Esophagus (tissue), 2 donors: ENCODE measurements around the gene SAG. TPM values are rescaled to one million over a fixed set of nuclear protein-coding genes. Genes with fewer than 3 reads are reported as not detected.

ENCODE experiments used
- H3K27ac ChIP-seq, 2 donors: one replicate each; pipeline ENCODE4 v1.5.1; 2013; ENCODE audit warnings: low read depth in 2 of 2, mild to moderate bottlenecking in 2 of 2, inconsistent platforms in 1 of 2, low read length in 1 of 2, moderate library complexity in 1 of 2
- H3K27me3 ChIP-seq, 2 donors: one replicate each; pipeline ENCODE4 v1.6.1; 2013; ENCODE audit warnings: low read length in 2 of 2, control low read depth in 1 of 2, mild to moderate bottlenecking in 1 of 2; ENCODE audit not compliant: insufficient read depth in 2 of 2, control insufficient read depth in 1 of 2
- H3K36me3 ChIP-seq, 2 donors: one replicate each; pipeline ENCODE4 v1.6.1; 2013; ENCODE audit warnings: low read length in 1 of 2; ENCODE audit not compliant: control insufficient read depth in 2 of 2, insufficient read depth in 2 of 2
- H3K4me1 ChIP-seq, 2 donors: one replicate each; pipeline ENCODE4 v1.6.1; 2013; ENCODE audit warnings: low read length in 1 of 2; ENCODE audit not compliant: control insufficient read depth in 2 of 2, insufficient read depth in 2 of 2
- H3K4me3 ChIP-seq, 2 donors: one replicate each; pipeline ENCODE4 v1.5.1; 2013; ENCODE audit warnings: low read length in 2 of 2, mild to moderate bottlenecking in 2 of 2, low read depth in 1 of 2, moderate library complexity in 1 of 2
- H3K9me3 ChIP-seq, 2 donors: one replicate each; pipeline ENCODE4 v1.6.1; 2013; ENCODE audit warnings: mild to moderate bottlenecking in 2 of 2, low read depth in 1 of 2, low read length in 1 of 2, moderate library complexity in 1 of 2; ENCODE audit not compliant: control insufficient read depth in 2 of 2, insufficient read depth in 1 of 2
- WGBS, 2 donors: extraction: QIAGEN DNeasy Blood & Tissue Kit; methylation state at CpG; one replicate each; pipeline ENCODE4 v1.1.7; 2013; 5-methylcytosine and 5-hydroxymethylcytosine counted together
- polyA plus RNA-seq, 2 donors: library from polyadenylated mRNA; stranded (reverse); fragments of 200-250 nt; gene quantifications; one replicate each; pipeline ENCODE4 v1.2.3, GENCODE V29; 2013
- donor health status: healthy with polysubstance abuse.
- donor health status: Bipolar disorder and iron deficiency.

SAG gene
- polyA plus RNA-seq, 2 donors = not detected

- no peaks in the 10 kb centered on the region for H3K27me3 ChIP-seq
- no peaks in the 10 kb centered on the region for H3K36me3 ChIP-seq
- peaks cover 0 to 2% of the 10 kb centered on the region in 2 donors for H3K9me3 ChIP-seq
- no peak overlapping the region for H3K4me3 ChIP-seq
- 42 to 47% methylated on average over 15 of the region's 15 CpGs for WGBS, 2 donors
- H3K4me1 ChIP-seq = peaks cover 0 to 2% of the 10 kb centered on the region in 2 donors
- no peak overlapping the region for H3K27ac ChIP-seq
Measured at GRCh38 chr2:233349005-233349998, 41.7 kb downstream of the SAG start.

- no peak overlapping the region for H3K27ac ChIP-seq
- peaks cover 0 to 2% of the 10 kb centered on the region in 2 donors for H3K4me1 ChIP-seq
- no peaks in the 10 kb centered on the region for H3K36me3 ChIP-seq
- no peaks in the 10 kb centered on the region for H3K27me3 ChIP-seq
- 25 to 28% methylated on average over 8 of the region's 8 CpGs for WGBS, 2 donors
- H3K4me3 ChIP-seq = no peak overlapping the region
- peaks cover 0 to 2% of the 10 kb centered on the region in 2 donors for H3K9me3 ChIP-seq
Measured at GRCh38 chr2:233350708-233351107, 43.1 kb downstream of the SAG start.

- peaks cover 0 to 2% of the 10 kb centered on the region in 2 donors for H3K9me3 ChIP-seq
- H3K36me3 ChIP-seq = no peaks in the 10 kb centered on the region
- 64 to 71% methylated on average over 7 of the region's 7 CpGs for WGBS, 2 donors
- H3K4me1 ChIP-seq = peaks cover 0 to 2% of the 10 kb centered on the region in 2 donors
- no peak overlapping the region for H3K27ac ChIP-seq
- H3K27me3 ChIP-seq = no peaks in the 10 kb centered on the region
- no peak overlapping the region for H3K4me3 ChIP-seq
Measured at GRCh38 chr2:233351423-233351822, 43.8 kb downstream of the SAG start.

- H3K27ac ChIP-seq = no peak overlapping the region
- H3K4me1 ChIP-seq = peaks cover 0 to 5% of the 10 kb centered on the region in 2 donors
- H3K27me3 ChIP-seq = no peaks in the 10 kb centered on the region
- WGBS, 2 donors = 97% methylated on average over 25 of the region's 25 CpGs
- peaks cover 0 to 2% of the 10 kb centered on the region in 2 donors for H3K9me3 ChIP-seq
- no peaks in the 10 kb centered on the region for H3K36me3 ChIP-seq
- no peak overlapping the region for H3K4me3 ChIP-seq
Measured at GRCh38 chr2:233352141-233352842, 44.7 kb downstream of the SAG start.

- H3K4me3 ChIP-seq = peak overlapping the region in 1 of 2 donors; percentile 30
- H3K27me3 ChIP-seq = no peaks in the 10 kb centered on the region
- H3K9me3 ChIP-seq = peaks cover 0 to 2% of the 10 kb centered on the region in 2 donors
- H3K36me3 ChIP-seq = no peaks in the 10 kb centered on the region
- 68% methylated on average over 21 to 22 of the region's 22 CpGs for WGBS, 2 donors
- peaks cover 0 to 5% of the 10 kb centered on the region in 2 donors for H3K4me1 ChIP-seq
- peak overlapping the region in 1 of 2 donors; percentile 74 for H3K27ac ChIP-seq
Measured at GRCh38 chr2:233353101-233353768, 45.6 kb downstream of the SAG start.

- peaks cover 0 to 2% of the 10 kb centered on the region in 2 donors for H3K9me3 ChIP-seq
- no peaks in the 10 kb centered on the region for H3K27me3 ChIP-seq
- H3K4me1 ChIP-seq = peaks cover 0 to 5% of the 10 kb centered on the region in 2 donors
- peak within 1 kb of the TSS; percentile 63 to 98 for H3K4me3 ChIP-seq
- H3K27ac ChIP-seq = peak within 1 kb of the TSS; percentile 47 to 74
- WGBS, 2 donors = 3% methylated on average over 27 to 56 of the region's 56 CpGs
- H3K36me3 ChIP-seq = no peaks in the 10 kb centered on the region
Measured at GRCh38 chr2:233353769-233354499, 46.3 kb downstream of the SAG start, which contains the start of gene DGKD. Gene DGKD, plus strand, starts transcription at chr2:233354494. Its CDS starts 25 bp downstream, at chr2:233354519.

- Histone ChIP-seq H3K36me3 (no peaks in the 10 kb centered on the region), H3K9me3 (peaks cover 0 to 2% of the 10 kb centered on the region in 2 donors), H3K4me3 (peak overlapping the region; percentile 63 to 98), H3K27me3 (no peaks in the 10 kb centered on the region), H3K27ac (peak overlapping the region; percentile 38 to 47), H3K4me1 (peaks cover 0 to 5% of the 10 kb centered on the region in 2 donors)
- 0 to 1% methylated on average over 21 to 77 of the region's 77 CpGs for WGBS, 2 donors
Measured at GRCh38 chr2:233354500-233354924, 46.9 kb downstream of the SAG start.

GRCh38 chr2:233354971-233355574, 47.5 kb downstream of the SAG start:
- 4% methylated on average over 43 to 46 of the region's 46 CpGs for WGBS, 2 donors
- H3K4me1 ChIP-seq = peaks cover 0 to 5% of the 10 kb centered on the region in 2 donors
- H3K4me3 ChIP-seq = peak overlapping the region; percentile 63 to 98
- peaks cover 0 to 2% of the 10 kb centered on the region in 2 donors for H3K9me3 ChIP-seq
- H3K36me3 ChIP-seq = no peaks in the 10 kb centered on the region
- H3K27me3 ChIP-seq = no peaks in the 10 kb centered on the region
- H3K27ac ChIP-seq = no peak overlapping the region
